Activated T-helper 17 cell treated with anti-CD3 and anti-CD28 coated beads, Interleukin-2, amount 50 U/mL, for 72 hours (primary cell): ENCODE data around the gene ZSWIM8. TPM values are rescaled to one million over a fixed set of nuclear protein-coding genes. Genes with fewer than 3 reads are reported as not detected.

ENCODE experiments used
- ATAC-seq: fragments of 150-1000 bp; cut with Tn5 transposase; replicated peaks from 2 replicates; pipeline ENCODE4 v1.10.0; 2021; ENCODE audit warnings: mild to moderate bottlenecking, moderate library complexity
- H3K27ac Mint-ChIP-seq: one replicate; pipeline ENCODE4 v1.8.0; 2022; ENCODE audit warnings: mixed read lengths
- H3K27me3 Mint-ChIP-seq: one replicate; pipeline ENCODE4 v1.8.0; 2022; ENCODE audit warnings: mixed read lengths
- H3K36me3 Mint-ChIP-seq: one replicate; pipeline ENCODE4 v1.8.0; 2022; ENCODE audit warnings: low read depth, mild to moderate bottlenecking, mixed read lengths
- H3K4me1 Mint-ChIP-seq: one replicate; pipeline ENCODE4 v1.8.0; 2022; ENCODE audit warnings: mixed read lengths
- H3K4me3 Mint-ChIP-seq: one replicate; pipeline ENCODE4 v1.8.0; 2022; ENCODE audit warnings: mild to moderate bottlenecking, mixed read lengths
- H3K9me3 Mint-ChIP-seq: one replicate; pipeline ENCODE4 v1.8.0; 2022; ENCODE audit warnings: mixed read lengths
- total RNA-seq, 2 donors: library from RNA; stranded (reverse); gene quantifications; one replicate each; pipeline ENCODE4 v1.2.3, GENCODE V29; 2022

ZSWIM8 gene
- total RNA-seq, 2 donors from 2014 or later: 66.1 to 113 TPM

DNA sequence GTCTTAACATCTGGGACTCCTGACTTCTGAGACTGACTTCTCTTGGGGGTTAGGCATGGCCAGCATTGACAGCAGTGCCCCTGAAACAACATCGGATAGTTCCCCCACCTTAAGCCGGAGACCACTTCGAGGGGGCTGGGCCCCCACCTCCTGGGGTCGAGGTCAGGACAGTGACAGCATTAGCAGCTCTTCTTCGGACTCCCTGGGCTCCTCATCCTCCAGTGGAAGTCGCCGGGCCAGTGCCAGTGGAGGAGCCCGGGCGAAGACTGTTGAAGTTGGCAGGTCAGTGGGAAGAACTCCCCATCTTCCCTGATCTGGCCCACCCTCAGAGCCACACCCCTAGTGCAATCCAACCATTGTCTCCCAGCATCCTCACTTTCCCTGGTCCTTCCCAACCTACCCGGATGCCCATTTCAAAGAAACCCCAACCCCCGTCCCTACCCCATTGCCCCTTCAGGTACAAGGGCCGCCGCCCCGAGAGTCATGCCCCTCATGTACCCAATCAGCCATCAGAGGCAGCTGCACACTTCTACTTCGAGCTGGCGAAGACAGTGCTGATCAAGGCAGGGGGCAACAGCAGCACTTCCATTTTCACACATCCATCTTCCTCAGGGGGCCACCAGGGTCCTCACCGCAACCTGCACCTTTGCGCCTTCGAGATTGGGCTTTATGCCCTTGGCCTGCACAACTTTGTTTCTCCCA is 12.1 kb downstream of the ZSWIM8 start:
- no peak overlapping the region for H3K4me3 Mint-ChIP-seq
- ATAC-seq: no peak
- H3K36me3 Mint-ChIP-seq: peaks cover 98% of the 10 kb centered on the region
- H3K9me3 Mint-ChIP-seq: no peaks in the 10 kb centered on the region
- H3K4me1 Mint-ChIP-seq: no peaks in the 10 kb centered on the region
- H3K27me3 Mint-ChIP-seq: no peaks in the 10 kb centered on the region
- H3K27ac Mint-ChIP-seq: peak overlapping the region; percentile 73

- peak overlapping the region; percentile 73 for H3K27ac Mint-ChIP-seq
- no peak for ATAC-seq
- no peak overlapping the region for H3K4me3 Mint-ChIP-seq
- H3K36me3 Mint-ChIP-seq: peaks cover 98% of the 10 kb centered on the region
- no peaks in the 10 kb centered on the region for H3K27me3 Mint-ChIP-seq
- no peaks in the 10 kb centered on the region for H3K9me3 Mint-ChIP-seq
- H3K4me1 Mint-ChIP-seq: no peaks in the 10 kb centered on the region
Observed at GRCh38 chr10:73798087-73798486, 12.7 kb downstream of the ZSWIM8 start.

DNA sequence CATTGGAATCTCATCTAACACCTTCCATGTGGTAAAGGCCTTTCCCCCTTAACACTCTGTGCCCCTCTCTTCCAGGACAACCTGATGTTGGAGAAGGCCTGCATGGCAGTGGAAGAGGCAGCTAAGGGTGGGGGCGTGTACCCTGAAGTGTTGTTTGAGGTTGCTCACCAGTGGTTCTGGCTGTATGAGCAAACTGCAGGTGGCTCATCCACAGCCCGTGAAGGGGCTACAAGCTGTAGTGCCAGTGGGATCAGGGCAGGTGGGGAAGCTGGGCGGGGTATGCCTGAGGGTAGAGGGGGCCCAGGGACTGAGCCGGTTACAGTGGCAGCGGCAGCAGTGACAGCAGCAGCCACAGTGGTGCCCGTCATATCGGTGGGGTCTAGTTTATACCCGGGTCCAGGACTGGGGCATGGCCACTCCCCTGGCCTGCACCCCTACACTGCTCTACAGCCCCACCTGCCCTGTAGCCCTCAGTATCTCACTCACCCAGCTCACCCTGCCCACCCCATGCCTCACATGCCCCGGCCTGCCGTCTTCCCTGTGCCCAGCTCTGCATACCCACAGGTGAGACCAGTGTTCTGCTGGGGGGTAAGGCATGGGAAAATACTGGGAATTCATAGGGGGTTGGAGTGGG is 13.6 kb downstream of the ZSWIM8 start:
- Mint-ChIP-seq H3K27ac (peak overlapping the region; percentile 48), H3K36me3 (peaks cover 98% of the 10 kb centered on the region), H3K4me3 (no peak overlapping the region), H3K27me3 (no peaks in the 10 kb centered on the region), H3K4me1 (peaks cover 7% of the 10 kb centered on the region), H3K9me3 (no peaks in the 10 kb centered on the region)
- no peak for ATAC-seq

- no peaks in the 10 kb centered on the region for H3K9me3 Mint-ChIP-seq
- peaks cover 7% of the 10 kb centered on the region for H3K4me1 Mint-ChIP-seq
- no peak for ATAC-seq
- no peak overlapping the region for H3K4me3 Mint-ChIP-seq
- H3K27me3 Mint-ChIP-seq: no peaks in the 10 kb centered on the region
- H3K36me3 Mint-ChIP-seq: peaks cover 98% of the 10 kb centered on the region
- peak overlapping the region; percentile 48 for H3K27ac Mint-ChIP-seq
Observed at GRCh38 chr10:73799899-73800559, 14.6 kb downstream of the ZSWIM8 start.

GRCh38 chr10:73800560-73801252 is 15.3 kb downstream of the ZSWIM8 start:
- peaks cover 97% of the 10 kb centered on the region for H3K36me3 Mint-ChIP-seq
- no peaks in the 10 kb centered on the region for H3K27me3 Mint-ChIP-seq
- H3K27ac Mint-ChIP-seq: no peak overlapping the region
- no peak overlapping the region for H3K4me3 Mint-ChIP-seq
- no peaks in the 10 kb centered on the region for H3K9me3 Mint-ChIP-seq
- ATAC-seq: no peak
- H3K4me1 Mint-ChIP-seq: peaks cover 9% of the 10 kb centered on the region

DNA sequence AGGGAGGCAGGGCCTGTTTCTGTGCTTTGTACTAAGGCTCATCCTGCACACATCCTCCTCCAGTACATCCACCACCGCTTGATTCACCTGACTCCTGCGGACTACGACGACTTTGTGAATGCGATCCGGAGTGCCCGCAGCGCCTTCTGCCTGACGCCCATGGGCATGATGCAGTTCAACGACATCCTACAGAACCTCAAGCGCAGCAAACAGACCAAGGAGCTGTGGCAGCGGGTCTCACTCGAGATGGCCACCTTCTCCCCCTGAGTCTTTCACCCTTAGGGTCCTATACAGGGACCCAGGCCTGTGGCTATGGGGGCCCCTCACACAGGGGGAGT is 15.8 kb downstream of the ZSWIM8 start:
- peaks cover 14% of the 10 kb centered on the region for H3K4me1 Mint-ChIP-seq
- peaks cover 97% of the 10 kb centered on the region for H3K36me3 Mint-ChIP-seq
- no peak overlapping the region for H3K4me3 Mint-ChIP-seq
- H3K9me3 Mint-ChIP-seq: no peaks in the 10 kb centered on the region
- no peaks in the 10 kb centered on the region for H3K27me3 Mint-ChIP-seq
- ATAC-seq: no peak
- H3K27ac Mint-ChIP-seq: no peak overlapping the region

DNA sequence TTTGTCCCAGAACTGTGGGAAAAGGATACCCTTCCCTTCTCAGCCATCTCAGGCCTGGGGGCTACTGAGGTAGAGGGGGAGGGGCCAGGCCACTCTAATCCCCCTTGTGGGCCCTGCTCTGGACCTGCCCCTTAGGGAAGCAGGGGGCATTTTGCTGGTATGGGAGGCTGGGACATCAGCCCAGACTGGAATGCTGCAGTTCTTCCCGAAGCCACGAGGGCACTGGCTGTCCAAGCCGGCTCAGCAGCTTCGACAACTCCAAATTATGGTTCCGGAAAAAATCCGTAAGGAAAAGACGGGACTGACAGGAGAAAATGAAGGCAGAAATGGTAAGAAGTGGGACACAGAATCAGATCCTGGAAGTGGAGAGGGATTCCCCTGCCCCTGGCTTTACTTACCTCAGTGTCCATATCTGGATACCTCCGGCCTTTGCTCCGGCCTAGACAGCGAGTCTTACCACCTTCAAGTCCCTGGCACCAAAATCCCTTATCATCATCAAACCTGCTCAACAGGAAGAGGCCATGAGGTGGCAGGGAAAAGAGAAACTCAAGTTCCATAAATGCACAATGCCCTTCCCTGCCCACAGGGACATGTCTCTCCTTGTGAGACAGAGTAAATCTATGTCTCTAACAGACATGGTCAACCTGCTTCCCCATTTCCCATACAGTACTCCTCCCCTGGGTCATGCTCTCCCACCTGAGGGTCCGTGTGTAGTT is 17.0 kb downstream of the ZSWIM8 start:
- H3K27ac Mint-ChIP-seq: peak overlapping the region; percentile 90
- H3K4me1 Mint-ChIP-seq: peaks cover 25% of the 10 kb centered on the region
- no peak overlapping the region for H3K4me3 Mint-ChIP-seq
- H3K9me3 Mint-ChIP-seq: no peaks in the 10 kb centered on the region
- ATAC-seq: no peak
- peaks cover 97% of the 10 kb centered on the region for H3K36me3 Mint-ChIP-seq
- H3K27me3 Mint-ChIP-seq: no peaks in the 10 kb centered on the region

- H3K9me3 Mint-ChIP-seq: no peaks in the 10 kb centered on the region
- peaks cover 97% of the 10 kb centered on the region for H3K36me3 Mint-ChIP-seq
- peak overlapping the region; percentile 90 for H3K27ac Mint-ChIP-seq
- H3K4me3 Mint-ChIP-seq: peak overlapping the region; percentile 15
- H3K4me1 Mint-ChIP-seq: peaks cover 27% of the 10 kb centered on the region
- peak; percentile 68 for ATAC-seq
- no peaks in the 10 kb centered on the region for H3K27me3 Mint-ChIP-seq
Observed at GRCh38 chr10:73803680-73804286, 18.4 kb downstream of the ZSWIM8 start.

DNA sequence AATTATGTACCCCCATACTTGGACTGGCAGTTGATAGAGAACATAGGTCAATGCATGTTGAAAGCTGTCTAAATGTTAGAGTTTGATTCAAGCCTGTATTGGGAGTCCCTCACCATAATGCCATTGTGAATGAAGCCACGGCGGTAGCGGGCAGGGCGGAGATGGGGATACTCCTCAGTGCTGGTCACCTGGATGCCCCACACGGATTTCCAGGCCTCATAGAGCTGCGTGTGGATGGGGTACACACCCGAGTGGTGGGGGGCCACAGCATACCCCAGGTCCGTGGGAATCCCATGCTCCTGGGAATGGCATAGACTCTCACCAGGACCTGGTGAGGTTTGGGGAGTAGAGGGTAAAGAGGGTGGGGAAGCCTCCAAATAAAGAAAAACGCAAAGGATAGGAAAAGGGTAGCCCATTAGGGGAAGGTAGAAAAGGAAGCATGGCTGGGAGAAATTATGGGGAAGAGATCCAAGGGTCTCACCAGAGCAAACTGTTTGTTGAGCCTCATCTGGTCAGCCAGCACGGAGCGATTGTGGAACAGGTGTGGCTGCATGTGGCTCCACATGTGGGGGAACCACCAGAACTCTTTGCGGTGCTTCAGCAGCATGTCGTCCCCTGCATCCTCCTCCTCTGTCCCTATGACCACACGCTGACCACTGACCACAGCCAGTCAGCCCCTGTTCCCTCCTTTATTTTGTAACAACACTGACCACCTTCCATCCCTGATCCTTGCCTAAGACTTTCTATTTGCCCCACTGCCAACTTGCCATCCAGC is 21.0 kb downstream of the ZSWIM8 start:
- ATAC-seq: no peak
- Mint-ChIP-seq H3K27me3 (no peaks in the 10 kb centered on the region), H3K9me3 (no peaks in the 10 kb centered on the region), H3K4me1 (peaks cover 39% of the 10 kb centered on the region), H3K36me3 (peaks cover 93% of the 10 kb centered on the region), H3K4me3 (peak overlapping the region; percentile 49), H3K27ac (peak overlapping the region; percentile 77)

DNA sequence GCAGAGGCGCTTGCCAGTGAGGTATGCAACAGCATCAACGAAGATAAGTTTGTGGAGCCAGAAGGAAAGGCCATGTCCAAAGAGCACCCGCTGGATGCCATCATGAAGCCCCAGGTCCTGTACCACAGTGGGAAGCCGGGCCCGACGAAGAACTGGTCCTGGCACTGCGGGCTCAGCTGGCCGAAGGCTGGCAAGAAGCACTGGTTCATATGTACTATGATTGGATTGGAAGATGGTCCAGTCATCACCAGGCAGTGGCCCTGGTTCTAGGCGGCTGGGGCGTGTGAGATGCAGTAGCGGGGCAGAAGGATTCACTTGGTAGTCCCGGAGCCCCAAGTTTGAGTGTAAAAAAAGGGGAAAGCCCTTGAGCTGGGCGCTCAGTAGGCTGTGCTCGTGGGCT is 22.1 kb downstream of the ZSWIM8 start:
- Mint-ChIP-seq H3K27me3 (no peaks in the 10 kb centered on the region), H3K4me3 (peak overlapping the region; percentile 49), H3K4me1 (peaks cover 39% of the 10 kb centered on the region), H3K27ac (peak overlapping the region; percentile 77), H3K9me3 (no peaks in the 10 kb centered on the region), H3K36me3 (peaks cover 83% of the 10 kb centered on the region)
- ATAC-seq: no peak

DNA sequence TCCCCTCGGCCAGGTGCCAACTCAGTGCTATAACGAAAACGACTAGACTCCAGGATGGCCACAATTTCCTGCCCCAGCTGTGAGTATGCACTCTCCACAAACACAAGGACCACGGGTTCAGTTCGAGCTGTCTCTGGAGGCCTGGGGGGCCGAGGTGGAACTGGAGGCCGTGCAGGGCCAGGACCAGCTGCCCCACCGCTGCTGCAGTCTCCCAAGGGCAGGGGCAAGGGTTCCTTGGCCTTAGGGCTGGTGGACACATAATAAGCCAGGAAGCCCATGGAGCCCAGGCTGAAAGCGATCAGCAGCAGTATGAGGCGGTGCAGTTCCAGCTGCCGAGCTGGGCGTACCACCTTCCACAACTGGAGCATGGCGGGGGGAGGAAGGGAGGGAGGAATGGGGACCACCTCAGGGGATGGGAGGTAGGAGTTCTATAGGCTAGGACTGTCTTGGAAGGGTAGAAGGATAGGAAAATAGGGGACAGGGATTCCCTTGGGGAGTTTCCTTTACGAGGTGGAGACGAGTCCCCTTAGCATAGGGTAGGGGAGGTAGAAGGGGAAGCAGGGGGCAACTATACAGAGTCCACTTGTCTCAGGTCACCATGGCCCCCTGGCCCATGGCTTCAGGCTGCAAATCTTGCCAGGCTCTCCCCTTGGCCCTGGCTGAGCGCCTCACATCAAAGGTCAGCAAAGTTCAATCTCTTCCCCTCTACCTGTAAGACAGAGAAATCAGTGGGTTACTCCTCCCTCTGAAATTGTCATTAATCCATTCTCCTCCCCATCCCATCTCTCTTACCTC is 22.8 kb downstream of the ZSWIM8 start:
- Mint-ChIP-seq H3K36me3 (peaks cover 82% of the 10 kb centered on the region), H3K27ac (peak overlapping the region; percentile 98), H3K4me3 (peak overlapping the region; percentile 92), H3K9me3 (no peaks in the 10 kb centered on the region), H3K27me3 (no peaks in the 10 kb centered on the region), H3K4me1 (peaks cover 39% of the 10 kb centered on the region)
- ATAC-seq: no peak

- H3K36me3 Mint-ChIP-seq: peaks cover 79% of the 10 kb centered on the region
- H3K27ac Mint-ChIP-seq: peak overlapping the region; percentile 98
- no peak for ATAC-seq
- H3K4me1 Mint-ChIP-seq: peaks cover 32% of the 10 kb centered on the region
- no peaks in the 10 kb centered on the region for H3K27me3 Mint-ChIP-seq
- peak overlapping the region; percentile 92 for H3K4me3 Mint-ChIP-seq
- H3K9me3 Mint-ChIP-seq: no peaks in the 10 kb centered on the region
Observed at GRCh38 chr10:73809061-73809818, 23.8 kb downstream of the ZSWIM8 start.
